Stimulated activated CD8-positive, alpha-beta memory T cell treated with anti-CD3 and anti-CD28 coated beads, Interleukin-12 subunit alpha, Interleukin-12 subunit beta, amount 100 ng/mL, for 1 hour (primary cell): ENCODE results near the gene ARHGAP21.

Source experiments
- DNase-seq: peaks from one replicate; pipeline ENCODE4 v3.0.0-alpha.2; 2020; ENCODE audit warnings: low read depth

The ARHGAP21 gene

DNA sequence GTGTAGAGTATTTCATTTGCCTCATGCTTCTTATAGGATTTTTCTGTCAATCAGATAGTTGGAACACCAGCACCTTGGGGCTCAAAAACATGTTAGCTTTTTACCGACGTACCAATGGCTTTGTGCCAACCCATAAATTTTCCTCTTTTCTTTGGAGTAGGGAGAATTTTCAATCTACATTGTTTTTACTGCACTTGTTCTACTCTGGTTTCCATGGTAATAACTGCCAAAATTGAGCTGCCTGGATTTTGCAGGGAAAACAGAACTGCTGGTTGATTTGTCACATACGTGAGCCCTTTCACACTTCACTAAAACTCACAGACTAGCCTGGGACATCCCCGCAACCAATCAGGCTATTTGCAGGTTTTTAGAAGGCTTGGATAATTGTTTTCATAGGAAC, 189.7 kb downstream of the ARHGAP21 start:
- no peak for DNase-seq
